ENCODE measurements around the gene OSBPL8.
"Not testable (repeated sequence)": the region's sequence is repeated elsewhere in the genome, so short reads cannot be mapped to it uniquely, and the experiment has no call there.

Gene OSBPL8

GRCh38 chr12:76383988-76384387 is 175.6 kb downstream of the OSBPL8 start:
- no peak for DNase-seq (ENCODE audit: low read depth, low spot score)
- H3K4me3 ChIP-seq (ENCODE audit: low read depth, low read length) = no peak overlapping the region
- CTCF ChIA-PET = interaction anchor here (2.2 kb wide), 1 partner anchor 202 kb away, joined by 5 read pairs; no protein-coding TSS in a partner anchor
- POLR2A ChIA-PET = no interaction called here
- TF ChIP-seq CTCF (IDR thresholded peaks at IDR 0.05; ENCODE audit: insufficient read depth, low read length, missing control alignments) = no peak

- H3K4me3 ChIP-seq (ENCODE audit: low read depth, low read length) = no peak overlapping the region
- ChIA-PET CTCF (interaction anchor here (0.6 kb wide), 1 partner anchor 501 kb away, joined by 4 read pairs; no protein-coding TSS in a partner anchor), POLR2A (no interaction called here)
- TF ChIP-seq CTCF (IDR thresholded peaks at IDR 0.05; ENCODE audit: insufficient read depth, low read length, missing control alignments) = no peak
- DNase-seq (ENCODE audit: low read depth, low spot score) = no peak
Observed at GRCh38 chr12:76379261-76379660, 180.3 kb downstream of the OSBPL8 start.

GRCh38 chr12:76376876-76377275 is 182.7 kb downstream of the OSBPL8 start:
- H3K4me3 ChIP-seq (ENCODE audit: low read depth, low read length); POLR2A ChIA-PET; DNase-seq (ENCODE audit: low read depth, low spot score): not testable (repeated sequence)
- CTCF ChIA-PET = interaction anchor here (1.6 kb wide), 1 partner anchor 9 kb away, joined by 3 read pairs; no protein-coding TSS in a partner anchor

GRCh38 chr12:76375939-76376338 is 183.6 kb downstream of the OSBPL8 start:
- DNase-seq (ENCODE audit: low read depth, low spot score) = no peak
- ChIA-PET POLR2A (no interaction called here), CTCF (interaction anchor here (1.6 kb wide), 1 partner anchor 10 kb away, joined by 3 read pairs; no protein-coding TSS in a partner anchor)
- no peak for TF ChIP-seq CTCF (IDR thresholded peaks at IDR 0.05; ENCODE audit: insufficient read depth, low read length, missing control alignments)
- no peak overlapping the region for H3K4me3 ChIP-seq (ENCODE audit: low read depth, low read length)

- TF ChIP-seq CTCF (IDR thresholded peaks at IDR 0.05; ENCODE audit: insufficient read depth, low read length, missing control alignments) = no peak
- ChIA-PET CTCF (interaction anchor here (1.6 kb wide), 1 partner anchor 11 kb away, joined by 3 read pairs; no protein-coding TSS in a partner anchor), POLR2A (no interaction called here)
- no peak for DNase-seq (ENCODE audit: low read depth, low spot score)
- H3K4me3 ChIP-seq (ENCODE audit: low read depth, low read length) = no peak overlapping the region
Observed at GRCh38 chr12:76375470-76375869, 184.1 kb downstream of the OSBPL8 start.

- no peak overlapping the region for H3K4me3 ChIP-seq (ENCODE audit: low read depth, low read length)
- POLR2A ChIA-PET = interaction anchor here (0.6 kb wide), 1 partner anchor 627 kb away, joined by 3 read pairs; no protein-coding TSS in a partner anchor
- peak; percentile 0 for DNase-seq (ENCODE audit: low read depth, low spot score)
- CTCF ChIA-PET = no interaction called here
- no peak for TF ChIP-seq CTCF (IDR thresholded peaks at IDR 0.05; ENCODE audit: insufficient read depth, low read length, missing control alignments)
Observed at GRCh38 chr12:76374386-76375020, 185.1 kb downstream of the OSBPL8 start.

GRCh38 chr12:76368230-76368629 is 191.3 kb downstream of the OSBPL8 start:
- H3K4me3 ChIP-seq (ENCODE audit: low read depth, low read length) = no peak overlapping the region
- no peak for DNase-seq (ENCODE audit: low read depth, low spot score)
- CTCF ChIA-PET = no interaction called here
- TF ChIP-seq CTCF (IDR thresholded peaks at IDR 0.05; ENCODE audit: insufficient read depth, low read length, missing control alignments) = no peak
- POLR2A ChIA-PET = no interaction called here
